Left ventricle myocardium superior (tissue), 1 donor: ENCODE data around the gene HDDC3. TPM values are rescaled to one million over a fixed set of nuclear protein-coding genes. Genes with fewer than 3 reads are reported as not detected.

Experiments
- ATAC-seq: fragments of 200-7000 bp; cut with Tn5 transposase; one replicate; pipeline ENCODE4 v1.9.1; 2020; ENCODE audit warnings: mild to moderate bottlenecking, moderate library complexity
- DNase-seq: peaks from one replicate; pipeline ENCODE4 v3.0.0-alpha.2; 2020
- intact Hi-C: fragments of 100-400 bp; cut with micrococcal nuclease; formaldehyde crosslinking; loops from one replicate; pipeline ENCODE4 v1.11.0; 2022
- total RNA-seq: library from RNA; stranded (reverse); fragmentation: NEBNext Ultra II Directional; extraction: Animal tissue kit (Norgen Biotek cat#: 25700); gene quantifications from one replicate; pipeline ENCODE4 v1.2.1, GENCODE V29; 2021
- donor health status: DM: no; HTN: yes; CAD: no; lungs with severe emphysema.

Gene HDDC3
- total RNA-seq, 1 donor from 2014 or later = 15.0 TPM

DNA sequence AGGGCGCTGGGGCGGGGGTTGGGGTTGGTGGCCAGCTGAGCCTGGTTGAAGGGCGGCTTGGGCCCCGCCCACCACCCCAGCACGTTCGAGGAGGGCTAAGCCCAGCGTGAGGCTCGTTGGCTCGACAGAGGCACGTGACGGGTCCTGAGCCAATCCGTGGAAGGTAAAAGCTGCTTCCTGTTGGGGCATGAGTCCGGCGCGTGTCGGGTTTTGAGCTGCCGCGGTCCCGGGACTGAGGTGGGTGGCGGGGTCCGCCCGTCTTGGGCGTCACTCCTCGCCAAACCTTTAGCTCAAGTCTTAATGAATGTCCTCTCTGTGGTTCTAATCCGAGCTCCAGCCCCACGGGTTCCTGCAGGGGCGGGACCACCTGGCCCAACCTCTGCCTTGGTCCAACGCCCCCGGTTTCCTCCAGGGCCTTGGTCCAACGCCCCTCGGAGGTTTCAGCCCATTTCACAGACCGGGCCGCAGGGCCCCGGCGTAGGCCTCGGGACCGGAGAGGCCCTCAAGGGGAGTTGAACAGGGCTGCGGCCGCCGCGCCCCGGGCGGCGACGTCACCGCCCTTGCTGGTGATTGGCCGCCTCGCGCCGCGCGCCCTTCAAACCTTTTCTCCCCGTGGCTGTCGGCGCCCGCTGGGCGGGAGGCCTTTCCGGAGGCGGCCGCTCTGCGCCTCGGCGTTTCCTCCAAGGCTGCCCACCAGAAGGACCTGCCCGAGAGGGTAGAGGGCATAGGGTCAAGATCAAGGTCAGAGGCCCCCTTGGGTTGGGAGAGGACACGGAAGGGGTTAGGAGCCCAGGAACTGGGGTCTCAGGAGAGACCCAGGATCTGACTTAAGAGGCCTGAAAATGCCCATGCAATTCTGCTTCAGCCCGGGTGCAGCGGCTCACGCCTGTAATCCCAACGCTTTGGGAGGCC lies 22.6 kb upstream of the HDDC3 start, which contains the start of gene RCCD1:
TSS of gene RCCD1 (plus strand) at position 173 of the 912 bp plus-strand sequence. CDS start 1,851 bp downstream, outside the sequence.
- intact Hi-C loops = no loop called here
- DNase-seq (peak; percentile 96), ATAC-seq (peak; percentile 92)

DNA sequence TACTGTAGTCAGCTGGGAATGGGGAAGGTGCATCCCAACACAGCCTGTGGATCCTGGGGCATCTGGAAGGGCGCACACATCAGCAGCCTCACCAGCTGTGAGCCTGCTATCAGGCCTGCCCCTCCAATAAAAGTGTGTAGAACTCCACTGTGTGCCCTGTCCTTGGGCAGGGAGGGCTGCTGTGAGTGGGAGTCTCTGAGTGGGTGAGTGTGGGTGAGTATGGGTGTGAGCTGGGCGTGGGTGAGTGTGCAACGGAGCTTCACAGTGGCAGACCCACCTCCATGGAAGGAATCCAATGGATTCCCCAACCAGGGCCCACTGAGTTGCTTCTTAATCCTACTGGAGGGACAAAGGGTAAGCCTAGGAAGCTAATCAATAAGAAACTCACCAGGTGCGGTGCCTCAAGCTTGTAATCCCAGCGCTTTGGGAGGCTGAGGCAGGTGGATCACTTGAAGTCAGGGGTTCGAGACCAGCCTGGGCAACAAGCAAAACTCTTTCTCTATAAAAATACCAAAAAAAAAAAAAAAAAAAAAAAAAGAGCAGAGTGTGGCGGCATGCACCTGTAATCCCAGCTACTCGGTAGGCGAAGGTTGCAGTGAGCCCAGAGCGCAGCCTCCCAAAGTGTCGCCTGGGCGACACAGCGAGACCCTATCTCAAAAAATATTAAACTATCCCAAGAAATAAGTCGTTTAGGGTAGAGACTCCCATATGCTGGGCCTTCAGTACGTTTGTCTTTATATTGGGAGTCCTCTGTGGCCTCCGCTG lies 21.8 kb upstream of the HDDC3 start:
- DNase-seq = no peak
- intact Hi-C loops = no loop called here
- ATAC-seq = no peak

DNA sequence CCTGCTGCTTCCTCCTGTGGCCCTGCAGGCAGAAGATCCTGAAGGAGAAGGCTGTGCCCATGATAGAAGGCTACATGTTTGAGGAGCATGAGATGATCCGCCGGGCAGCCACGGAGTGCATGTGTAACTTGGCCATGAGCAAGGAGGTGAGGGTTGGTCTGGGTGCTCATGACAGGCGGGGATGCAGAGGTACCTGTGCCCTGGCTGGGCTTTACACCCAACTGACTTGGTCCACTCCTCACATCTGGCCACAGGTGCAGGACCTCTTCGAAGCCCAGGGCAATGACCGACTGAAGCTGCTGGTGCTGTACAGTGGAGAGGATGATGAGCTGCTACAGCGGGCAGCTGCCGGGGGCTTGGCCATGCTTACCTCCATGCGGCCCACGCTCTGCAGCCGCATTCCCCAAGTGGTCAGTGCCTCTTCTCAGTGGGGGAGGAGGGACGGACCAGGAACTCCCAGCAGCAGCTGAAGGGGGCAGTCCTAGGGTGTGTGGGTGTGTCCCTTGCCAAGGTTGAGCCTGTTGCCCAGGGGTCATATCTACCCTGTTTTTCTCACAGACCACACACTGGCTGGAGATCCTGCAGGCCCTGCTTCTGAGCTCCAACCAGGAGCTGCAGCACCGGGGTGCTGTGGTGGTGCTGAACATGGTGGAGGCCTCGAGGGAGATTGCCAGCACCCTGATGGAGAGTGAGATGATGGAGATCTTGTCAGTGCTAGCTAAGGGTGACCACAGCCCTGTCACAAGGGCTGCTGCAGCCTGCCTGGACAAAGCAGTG lies 20.7 kb upstream of the HDDC3 start:
- intact Hi-C loops = no loop called here
- DNase-seq (no peak), ATAC-seq (no peak)

DNA sequence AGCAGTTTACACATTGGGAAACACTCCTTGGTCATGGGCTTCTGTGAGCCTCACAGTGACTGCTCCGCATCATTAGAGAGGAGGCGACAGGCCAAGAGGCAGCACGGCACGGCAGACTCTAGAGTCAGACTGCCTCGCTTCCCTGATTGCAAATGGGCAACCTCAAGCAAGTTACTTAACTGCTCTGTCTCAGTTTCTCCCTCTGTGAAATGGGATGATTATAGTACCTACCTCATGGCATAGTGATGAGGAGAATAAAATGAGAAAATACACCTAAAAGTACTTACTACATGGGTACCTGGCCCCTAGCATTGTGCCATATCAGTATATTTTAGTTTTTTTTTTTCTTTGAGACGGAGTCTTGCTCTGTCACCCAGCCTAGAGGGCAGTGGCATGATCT lies 18.3 kb upstream of the HDDC3 start:
- DNase-seq (no peak), ATAC-seq (no peak)
- intact Hi-C loops = no loop called here

DNA sequence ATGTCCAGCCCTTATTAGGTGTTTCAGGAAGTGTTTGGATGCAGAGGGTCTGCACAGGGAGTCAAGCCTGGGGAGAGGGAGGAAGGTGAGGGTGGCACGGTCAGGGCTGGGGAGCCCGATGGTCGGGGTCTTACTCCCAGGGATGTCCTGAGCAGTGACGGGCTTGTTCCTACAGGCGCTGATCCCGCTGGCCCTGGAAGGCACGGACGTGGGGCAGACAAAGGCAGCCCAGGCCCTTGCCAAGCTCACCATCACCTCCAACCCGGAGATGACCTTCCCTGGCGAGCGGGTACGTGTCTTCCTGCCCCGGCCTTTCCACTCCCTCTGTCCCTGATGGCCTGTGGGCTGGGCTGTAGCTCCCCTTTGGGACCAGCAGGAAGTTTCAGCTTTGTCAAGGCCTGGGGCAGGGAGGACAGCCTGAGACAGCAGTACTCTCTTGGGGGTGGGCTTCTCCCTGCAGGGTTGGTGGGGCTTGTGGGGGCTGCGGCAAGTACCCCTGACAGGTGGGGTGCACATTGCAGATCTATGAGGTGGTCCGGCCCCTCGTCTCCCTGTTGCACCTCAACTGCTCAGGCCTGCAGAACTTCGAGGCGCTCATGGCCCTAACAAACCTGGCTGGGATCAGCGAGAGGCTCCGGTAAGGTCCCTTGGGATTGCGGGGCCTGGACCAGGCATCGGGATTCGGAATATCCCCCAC lies 17.8 kb upstream of the HDDC3 start:
- no peak for ATAC-seq
- intact Hi-C loops = no loop called here

DNA sequence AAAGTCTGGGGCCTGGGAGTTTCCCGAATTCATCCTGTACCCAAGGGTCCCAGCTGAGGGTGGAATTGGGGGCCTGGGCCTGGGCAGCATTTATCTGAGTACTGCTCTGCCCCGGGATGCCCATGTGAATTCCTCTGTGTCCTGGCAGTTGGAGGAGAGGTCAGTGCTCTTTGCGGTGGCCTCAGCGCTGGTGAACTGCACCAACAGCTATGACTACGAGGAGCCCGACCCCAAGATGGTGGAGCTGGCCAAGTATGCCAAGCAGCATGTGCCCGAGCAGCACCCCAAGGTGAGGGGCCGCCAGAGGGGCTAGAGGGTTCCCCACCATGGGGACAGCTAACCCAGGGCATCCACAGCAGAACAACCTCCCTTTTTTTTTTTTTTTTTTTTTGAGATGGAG lies 16.2 kb upstream of the HDDC3 start:
- ATAC-seq (no peak), DNase-seq (no peak)
- intact Hi-C loops = no loop called here

More for the DNA sequence above, 17.8 kb upstream of the HDDC3 start:
- DNase-seq = no peak

DNA sequence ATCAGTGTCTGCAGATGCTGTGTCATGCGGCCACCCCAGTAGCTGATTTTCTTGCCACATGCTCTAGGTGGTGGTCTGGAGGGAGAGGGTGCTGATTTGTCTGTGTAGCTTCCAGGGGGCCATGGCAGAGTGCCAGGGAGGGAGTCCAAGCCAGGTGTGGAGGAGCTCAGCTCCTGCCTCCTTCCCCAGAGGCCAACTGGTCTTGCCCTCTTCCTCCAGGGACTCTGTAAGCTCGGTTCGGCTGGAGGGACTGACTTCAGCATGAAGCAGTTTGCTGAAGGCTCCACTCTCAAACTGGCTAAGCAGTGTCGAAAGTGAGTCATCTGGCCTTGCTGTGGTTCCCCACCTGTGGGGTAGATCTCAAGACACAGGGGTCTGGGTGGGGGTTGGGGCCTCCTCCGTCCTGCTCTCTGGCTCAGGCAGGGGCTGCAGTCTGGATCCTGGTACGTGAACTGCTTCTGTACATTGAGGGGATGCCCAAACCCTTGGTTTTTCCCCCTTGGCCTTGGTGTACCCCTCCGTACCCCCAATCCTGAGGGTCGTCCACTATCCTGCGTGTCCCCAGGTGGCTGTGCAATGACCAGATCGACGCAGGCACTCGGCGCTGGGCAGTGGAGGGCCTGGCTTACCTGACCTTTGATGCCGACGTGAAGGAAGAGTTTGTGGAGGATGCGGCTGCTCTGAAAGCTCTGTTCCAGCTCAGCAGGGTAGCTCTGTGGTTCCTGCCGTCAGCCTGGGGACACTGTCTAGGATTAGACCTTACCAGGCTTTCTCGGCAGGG lies 15.4 kb upstream of the HDDC3 start:
- DNase-seq = no peak
- ATAC-seq = no peak
- intact Hi-C loops = no loop called here

DNA sequence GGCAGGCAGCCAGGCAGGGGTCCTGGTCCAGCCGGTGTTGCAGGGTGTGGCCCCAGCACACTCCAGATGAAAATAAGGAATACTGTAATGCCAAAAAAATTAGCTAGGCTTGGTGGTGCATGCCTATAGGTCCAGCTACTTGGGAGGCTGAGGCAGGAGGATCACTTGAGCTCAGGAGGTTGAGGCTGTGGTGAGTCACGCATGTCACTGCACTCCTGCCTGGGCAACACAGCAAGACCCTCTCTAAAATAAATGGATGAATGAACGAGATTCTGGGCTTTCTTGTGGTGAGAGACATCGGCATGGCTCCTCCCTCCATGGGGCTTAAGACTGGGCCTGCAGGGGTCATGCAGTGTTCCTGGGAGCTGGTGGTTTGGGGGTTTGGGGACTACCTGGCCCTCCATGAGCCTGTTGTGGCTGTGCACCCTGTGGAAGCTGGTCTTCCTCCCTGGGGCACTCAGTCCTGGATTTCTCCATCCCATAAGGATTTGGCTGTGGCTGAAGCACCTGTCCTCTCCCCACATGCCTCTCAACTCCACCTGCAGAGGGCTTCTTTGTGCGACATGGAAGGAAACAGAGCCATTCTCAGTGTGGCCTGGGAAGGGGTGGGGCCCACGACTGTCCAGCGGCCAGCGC lies 14.7 kb upstream of the HDDC3 start:
- DNase-seq (no peak), ATAC-seq (no peak)
- intact Hi-C loops = no loop called here

DNA sequence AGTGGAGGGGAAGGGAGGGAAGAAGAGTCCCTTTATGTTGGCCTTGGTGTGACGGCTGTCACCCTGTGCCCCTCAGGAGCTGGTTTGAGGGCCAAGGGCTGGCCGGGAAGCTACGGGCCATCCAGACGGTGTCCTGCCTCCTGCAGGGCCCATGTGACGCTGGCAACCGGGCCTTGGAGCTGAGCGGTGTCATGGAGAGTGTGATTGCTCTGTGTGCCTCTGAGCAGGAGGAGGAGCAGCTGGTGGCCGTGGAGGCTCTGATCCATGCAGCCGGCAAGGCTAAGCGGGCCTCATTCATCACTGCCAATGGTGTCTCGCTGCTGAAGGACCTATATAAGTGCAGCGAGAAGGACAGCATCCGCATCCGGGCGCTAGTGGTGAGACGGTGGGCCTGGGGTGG lies 14.2 kb upstream of the HDDC3 start:
- intact Hi-C loops = no loop called here
- DNase-seq (no peak), ATAC-seq (no peak)

DNA sequence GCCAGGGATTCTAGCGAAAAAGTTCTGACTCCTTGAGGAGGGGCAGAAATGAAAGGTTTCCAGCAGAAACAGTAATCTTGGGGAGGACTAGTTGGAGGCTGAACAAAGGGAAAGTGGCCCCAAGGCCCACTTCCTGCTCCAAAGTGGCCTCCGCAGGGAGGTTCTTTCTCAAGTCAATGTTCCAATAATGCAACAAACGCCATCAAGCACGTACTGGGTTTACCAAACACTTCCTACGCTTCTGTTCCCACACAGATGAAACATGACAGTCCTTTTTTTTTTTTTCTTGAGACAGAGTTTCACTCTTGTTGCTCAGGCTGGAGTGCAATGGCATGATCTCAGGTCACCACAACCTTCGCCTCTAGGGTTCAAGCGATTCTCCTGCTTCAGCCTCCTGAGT lies 12.7 kb upstream of the HDDC3 start:
- intact Hi-C loops = no loop called here
- no peak for DNase-seq
- ATAC-seq = no peak

DNA sequence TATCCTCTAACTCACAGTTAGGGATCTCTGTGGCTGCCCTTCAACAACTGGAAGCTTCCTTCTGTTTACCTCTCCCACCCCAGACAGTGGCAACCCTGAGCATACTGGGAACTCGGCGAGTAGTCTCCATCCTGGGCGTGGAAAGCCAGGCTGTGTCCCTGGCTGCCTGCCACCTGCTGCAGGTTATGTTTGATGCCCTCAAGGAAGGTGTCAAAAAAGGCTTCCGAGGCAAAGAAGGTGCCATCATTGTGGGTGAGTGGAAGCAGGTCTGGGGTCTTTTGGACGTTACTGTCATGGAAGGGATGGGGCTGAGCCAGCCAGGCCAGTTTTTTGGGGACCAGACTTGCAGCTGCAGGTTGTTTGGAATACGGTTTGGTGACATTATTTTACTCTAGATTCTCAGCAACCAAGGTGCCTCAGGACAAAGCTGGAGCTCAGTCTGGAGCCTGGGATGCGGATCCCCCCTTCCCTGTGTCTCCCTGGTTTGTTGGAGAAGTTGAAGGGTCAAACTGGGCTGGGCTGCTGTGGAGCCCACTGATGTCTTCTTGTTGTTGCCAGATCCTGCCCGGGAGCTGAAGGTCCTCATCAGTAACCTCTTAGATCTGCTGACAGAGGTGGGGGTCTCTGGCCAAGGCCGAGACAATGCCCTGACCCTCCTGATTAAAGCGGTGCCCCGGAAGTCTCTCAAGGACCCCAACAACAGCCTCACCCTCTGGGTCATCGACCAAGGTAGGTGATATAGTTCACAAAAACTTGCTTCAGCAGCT lies 10.2 kb upstream of the HDDC3 start:
- intact Hi-C loops = no loop called here
- ATAC-seq (no peak), DNase-seq (no peak)

DNA sequence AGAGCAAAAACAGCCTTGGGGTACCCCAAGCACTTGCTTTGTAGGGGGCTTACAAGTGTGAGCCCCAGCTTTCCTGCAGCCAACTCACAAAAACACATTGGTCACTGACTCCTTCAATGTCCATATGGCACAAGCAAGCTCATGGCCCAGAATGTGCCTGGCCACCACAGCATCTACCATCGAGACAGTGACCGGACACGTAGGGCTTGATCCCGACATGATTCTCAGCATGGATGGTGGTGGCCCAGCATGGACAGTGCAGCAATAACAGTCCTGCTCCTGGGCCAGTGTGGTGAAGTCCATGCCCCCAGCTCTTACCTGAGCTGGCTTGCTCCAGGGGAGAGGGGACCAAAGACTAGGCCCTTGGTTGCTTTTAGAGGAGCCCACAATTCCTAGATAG lies 8.7 kb upstream of the HDDC3 start:
- no peak for DNase-seq
- intact Hi-C loops = no loop called here
- no peak for ATAC-seq

DNA sequence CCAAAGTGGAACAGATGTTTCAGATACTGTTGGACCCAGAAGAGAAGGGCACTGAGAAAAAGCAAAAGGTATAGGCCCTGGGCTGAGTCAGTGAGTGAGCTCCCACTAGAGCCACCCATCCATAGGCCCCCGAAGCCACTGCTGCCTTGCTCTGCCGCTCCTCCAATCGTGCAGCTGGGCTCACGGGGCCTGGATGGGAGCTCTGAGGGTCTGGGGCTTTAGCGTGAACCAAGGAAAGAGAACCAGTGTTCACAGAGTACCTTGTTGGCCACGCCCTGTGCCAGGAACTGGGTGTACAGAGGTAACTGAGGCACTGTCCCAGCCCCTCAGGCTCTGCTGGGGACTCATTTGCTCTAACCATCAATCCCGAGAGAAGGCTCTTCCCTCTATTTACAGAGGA lies 7.4 kb upstream of the HDDC3 start:
- intact Hi-C loops = no loop called here
- DNase-seq = no peak
- no peak for ATAC-seq

DNA sequence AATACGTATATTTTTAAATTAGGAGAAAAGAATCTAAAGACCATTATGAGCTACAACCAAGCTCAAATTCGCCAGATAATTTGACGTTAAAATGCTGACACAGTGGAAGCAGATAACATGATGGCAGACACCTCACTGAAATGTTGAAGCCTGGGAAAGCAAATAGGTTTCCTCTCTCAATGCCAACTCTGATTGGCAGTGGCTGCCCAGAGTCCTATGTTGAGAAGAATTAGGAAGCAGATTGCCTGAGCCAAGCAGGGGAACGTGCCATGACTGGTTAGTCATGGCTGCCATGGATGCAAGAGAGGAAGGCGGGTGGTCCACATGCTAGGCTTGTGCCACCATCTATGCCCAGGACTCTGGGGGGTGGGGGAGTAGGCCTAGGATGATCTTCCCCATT lies 5.9 kb upstream of the HDDC3 start:
- intact Hi-C loops = no loop called here
- ATAC-seq = no peak
- DNase-seq = no peak

DNA sequence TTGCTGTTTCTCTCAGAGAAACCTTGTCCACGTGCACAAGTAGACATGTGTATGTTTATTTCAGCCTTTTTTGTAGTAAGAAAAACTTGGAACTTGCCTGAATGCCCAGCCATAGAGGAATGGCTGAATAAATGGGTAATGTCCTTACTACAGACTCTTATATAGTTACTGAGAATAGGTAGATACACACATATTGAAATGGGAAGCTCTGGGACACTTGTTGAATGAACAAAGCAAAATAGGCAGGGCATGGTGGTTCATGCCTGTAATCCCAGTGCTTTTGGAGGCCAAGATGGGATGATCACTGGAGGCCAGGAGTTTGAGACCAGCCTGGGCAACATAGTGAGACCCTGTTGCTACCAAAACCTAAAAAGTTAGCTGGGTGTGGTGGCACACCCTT lies 4.5 kb upstream of the HDDC3 start:
- DNase-seq (no peak), ATAC-seq (no peak)
- intact Hi-C loops = no loop called here

DNA sequence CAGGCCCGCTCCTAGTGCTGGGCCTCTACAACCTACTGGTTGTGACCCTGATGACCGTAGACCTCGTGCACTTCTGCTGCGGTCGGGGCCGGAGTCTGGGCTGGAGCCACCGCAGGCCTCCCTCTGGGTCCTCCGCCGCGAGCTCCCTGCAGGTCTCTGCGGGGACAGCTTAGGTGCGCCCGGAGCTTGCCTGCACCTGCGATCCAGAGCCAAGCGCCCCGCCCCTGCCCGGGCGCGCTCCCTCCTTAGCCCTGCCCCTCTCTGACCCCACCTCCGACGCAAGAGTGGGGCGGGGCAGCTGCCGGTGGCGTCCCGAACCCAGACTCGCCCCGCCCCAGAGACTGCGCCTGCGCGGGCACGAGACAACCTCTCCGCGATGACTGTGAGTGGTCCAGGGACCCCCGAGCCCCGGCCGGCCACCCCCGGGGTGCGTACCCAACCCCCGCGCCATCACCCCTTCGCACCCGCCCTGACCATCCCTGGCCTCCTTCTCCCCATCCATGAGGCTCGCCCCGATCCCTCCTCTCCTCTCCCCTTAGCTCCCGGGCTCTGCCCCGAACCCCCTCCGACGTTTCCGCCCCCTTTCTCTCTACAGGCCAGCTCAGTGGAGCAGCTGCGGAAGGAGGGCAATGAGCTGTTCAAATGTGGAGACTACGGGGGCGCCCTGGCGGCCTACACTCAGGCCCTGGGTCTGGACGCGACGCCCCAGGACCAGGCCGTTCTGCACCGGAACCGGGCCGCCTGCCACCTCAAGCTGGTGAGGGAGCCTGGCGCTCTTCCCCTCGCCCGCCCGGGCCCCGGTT lies 2.8 kb upstream of the HDDC3 start, which contains the start of gene UNC45A:
TSS of gene UNC45A (plus strand) at position 337 of the 803 bp plus-strand sequence. CDS start at position 377, 40 bp downstream.
- DNase-seq (peak; percentile 97), ATAC-seq (peak; percentile 87)
- intact Hi-C loops = no loop called here
